Gastrocnemius medialis (tissue), 4 donors: ENCODE data around the gene ME1.

Source experiments
- CTCF ChIP-seq, 5 experiments: fragments of 450-650 bp in 3 of 5; fragments of 200-600 bp in 2 of 5; sonication (generic) in 2 of 5; IDR thresholded peaks in 4 of 5; conservative IDR thresholded peaks in 1 of 5; 1 replicate in 4 of 5; 2 replicates in 1 of 5; pipeline ENCODE4 v1.5.1; 2016 to 2019; ENCODE audit warnings: antibody characterized with exemption in 5 of 5, mild to moderate bottlenecking in 3 of 5, moderate library complexity in 3 of 5
- POLR2A ChIP-seq, 2 donors: fragments of 450-650 bp; IDR thresholded peaks; one replicate each; pipeline ENCODE4 v1.6.1; 2017; ENCODE audit warnings: antibody characterized with exemption in 2 of 2, mild to moderate bottlenecking in 2 of 2, moderate library complexity in 2 of 2

- TF ChIP-seq CTCF (IDR thresholded peaks at IDR 0.05 in 4 of 5, conservative IDR thresholded peaks at IDR 0.05 in 1 of 5), result no peak
- TF ChIP-seq POLR2A (IDR thresholded peaks at IDR 0.05), result no peak
These were observed 17.8 kb downstream of the ME1 start for GRCh38 chr6:83413068-83413467.
